ENCODE results near the gene LHPP. TPM values are rescaled to one million over a fixed set of nuclear protein-coding genes. Genes with fewer than 3 reads are reported as not detected.
A peak's percentile ranks its signal among the peaks of the same experiment; 100 is the strongest.

Gene LHPP, protein sequence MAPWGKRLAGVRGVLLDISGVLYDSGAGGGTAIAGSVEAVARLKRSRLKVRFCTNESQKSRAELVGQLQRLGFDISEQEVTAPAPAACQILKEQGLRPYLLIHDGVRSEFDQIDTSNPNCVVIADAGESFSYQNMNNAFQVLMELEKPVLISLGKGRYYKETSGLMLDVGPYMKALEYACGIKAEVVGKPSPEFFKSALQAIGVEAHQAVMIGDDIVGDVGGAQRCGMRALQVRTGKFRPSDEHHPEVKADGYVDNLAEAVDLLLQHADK
- 3.6 and 12.1 TPM in 2 replicates for total RNA-seq

DNA sequence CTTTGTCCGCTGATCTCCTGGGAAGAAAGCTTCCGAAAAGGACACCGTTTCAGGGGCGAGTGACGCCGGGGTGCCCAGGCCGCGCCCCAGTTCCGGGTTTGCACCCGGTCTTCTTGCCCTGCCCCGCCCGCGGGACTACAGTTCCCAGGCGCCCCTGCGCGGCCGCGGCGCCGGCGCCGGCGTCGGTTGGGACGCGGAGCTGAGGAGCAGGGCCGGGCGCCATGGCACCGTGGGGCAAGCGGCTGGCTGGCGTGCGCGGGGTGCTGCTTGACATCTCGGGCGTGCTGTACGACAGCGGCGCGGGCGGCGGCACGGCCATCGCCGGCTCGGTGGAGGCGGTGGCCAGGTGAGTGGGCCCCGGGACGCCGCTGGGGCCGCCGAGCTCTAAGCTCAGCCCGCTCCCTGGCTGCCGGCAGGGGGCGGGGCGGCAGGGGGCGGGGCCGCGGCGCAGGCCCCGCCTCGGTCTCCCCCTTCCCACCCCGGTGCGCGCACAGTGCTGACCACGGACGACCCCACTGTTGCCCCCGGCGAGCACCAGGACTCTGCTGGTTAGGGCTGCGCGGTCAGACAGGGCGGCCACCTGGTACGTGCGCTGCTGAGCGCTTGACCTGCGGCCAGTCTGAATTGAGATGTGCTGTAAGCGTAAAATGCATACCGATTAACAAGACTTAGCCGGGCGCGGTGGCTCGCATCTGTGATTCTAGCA is at the start of gene LHPP:
TSS of gene LHPP (plus strand) at position 182 of the 706 bp plus-strand sequence. CDS start at position 222, 40 bp downstream.
- DNase-seq (ENCODE audit: low read depth), result no peak
- TF ChIP-seq, protein P1, sequence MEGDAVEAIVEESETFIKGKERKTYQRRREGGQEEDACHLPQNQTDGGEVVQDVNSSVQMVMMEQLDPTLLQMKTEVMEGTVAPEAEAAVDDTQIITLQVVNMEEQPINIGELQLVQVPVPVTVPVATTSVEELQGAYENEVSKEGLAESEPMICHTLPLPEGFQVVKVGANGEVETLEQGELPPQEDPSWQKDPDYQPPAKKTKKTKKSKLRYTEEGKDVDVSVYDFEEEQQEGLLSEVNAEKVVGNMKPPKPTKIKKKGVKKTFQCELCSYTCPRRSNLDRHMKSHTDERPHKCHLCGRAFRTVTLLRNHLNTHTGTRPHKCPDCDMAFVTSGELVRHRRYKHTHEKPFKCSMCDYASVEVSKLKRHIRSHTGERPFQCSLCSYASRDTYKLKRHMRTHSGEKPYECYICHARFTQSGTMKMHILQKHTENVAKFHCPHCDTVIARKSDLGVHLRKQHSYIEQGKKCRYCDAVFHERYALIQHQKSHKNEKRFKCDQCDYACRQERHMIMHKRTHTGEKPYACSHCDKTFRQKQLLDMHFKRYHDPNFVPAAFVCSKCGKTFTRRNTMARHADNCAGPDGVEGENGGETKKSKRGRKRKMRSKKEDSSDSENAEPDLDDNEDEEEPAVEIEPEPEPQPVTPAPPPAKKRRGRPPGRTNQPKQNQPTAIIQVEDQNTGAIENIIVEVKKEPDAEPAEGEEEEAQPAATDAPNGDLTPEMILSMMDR (conservative IDR thresholded peaks at IDR 0.05; ENCODE audit: low read depth, low read length), result no peak
- peak within 1 kb of the TSS; percentile 71 for H3K4me3 ChIP-seq (ENCODE audit: low read depth, low read length)

GRCh38 chr10:124414076-124414475 is 47.5 kb upstream of the LHPP start:
- TF ChIP-seq, protein P1 (conservative IDR thresholded peaks at IDR 0.05; ENCODE audit: low read depth, low read length), result no peak
- DNase-seq (ENCODE audit: low read depth), result no peak
- no peak overlapping the region for H3K4me3 ChIP-seq (ENCODE audit: low read depth, low read length)

GRCh38 chr10:124415210-124415609 is 46.4 kb upstream of the LHPP start:
- TF ChIP-seq, protein P1 (conservative IDR thresholded peaks at IDR 0.05; ENCODE audit: low read depth, low read length), result no peak

GRCh38 chr10:124416733-124417132 is 44.9 kb upstream of the LHPP start:
- DNase-seq (ENCODE audit: low read depth), result no peak
- TF ChIP-seq, protein P1 (conservative IDR thresholded peaks at IDR 0.05; ENCODE audit: low read depth, low read length), result no peak
- no peak overlapping the region for H3K4me3 ChIP-seq (ENCODE audit: low read depth, low read length)

More at GRCh38 chr10:124415210-124415609, 46.4 kb upstream of the LHPP start:
- no peak for DNase-seq (ENCODE audit: low read depth)
- H3K4me3 ChIP-seq (ENCODE audit: low read depth, low read length), result no peak overlapping the region

- DNase-seq (ENCODE audit: low read depth), result no peak
- TF ChIP-seq, protein P1 (conservative IDR thresholded peaks at IDR 0.05; ENCODE audit: low read depth, low read length), result peak; percentile 10
- H3K4me3 ChIP-seq (ENCODE audit: low read depth, low read length), result peak overlapping the region; percentile 85
Measured at GRCh38 chr10:124417895-124418725, 43.5 kb upstream of the LHPP start.

DNA sequence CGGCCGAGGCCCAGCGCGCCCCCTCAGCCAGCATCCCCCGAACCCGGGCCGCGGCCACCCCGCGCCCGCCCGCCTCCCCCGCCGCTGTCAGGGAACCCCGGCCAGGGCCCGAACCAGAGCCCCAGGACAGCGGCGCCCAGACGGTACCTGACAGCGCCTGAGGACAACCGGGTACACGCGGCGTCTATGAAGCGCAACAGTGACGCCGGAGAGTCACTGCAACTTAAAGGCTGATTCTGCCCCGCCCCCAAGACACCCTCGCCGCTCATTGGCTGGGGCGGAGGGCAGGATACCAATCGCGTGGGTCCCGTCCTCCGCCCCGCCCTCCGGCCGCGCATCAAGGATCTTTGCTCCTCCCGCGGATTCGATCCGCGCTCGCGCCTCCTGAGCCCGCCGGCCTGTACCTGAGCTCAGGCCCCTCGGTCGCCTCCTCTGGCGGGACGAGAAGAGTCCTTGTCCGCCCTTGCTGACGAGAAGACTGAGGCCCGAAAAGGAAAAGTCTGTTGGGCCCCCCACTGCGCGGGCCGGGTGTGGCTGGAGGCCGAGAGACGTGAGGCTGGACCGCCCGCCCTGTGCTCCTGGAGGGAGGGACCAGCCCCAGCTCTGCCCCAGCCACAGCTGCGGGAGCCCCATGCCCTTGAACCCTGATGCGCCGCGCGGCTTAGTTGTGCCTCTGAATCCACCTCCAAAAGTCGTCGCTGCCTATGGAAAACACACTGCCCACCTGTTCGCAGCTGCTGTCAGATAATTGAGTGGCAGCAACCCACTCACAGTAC is 42.7 kb upstream of the LHPP start, which contains the start of gene OAT:
TSS of gene OAT (minus strand) at position 198 of the 776 bp plus-strand sequence. CDS start 6,752 bp downstream, outside the sequence.
- TF ChIP-seq, protein P1 (conservative IDR thresholded peaks at IDR 0.05; ENCODE audit: low read depth, low read length), result peak; percentile 8
- DNase-seq (ENCODE audit: low read depth), result peak; percentile 32
- peak within 1 kb of the TSS; percentile 85 for H3K4me3 ChIP-seq (ENCODE audit: low read depth, low read length)
